ENCODE measurements around the gene ITGAE. TPM values are rescaled to one million over a fixed set of nuclear protein-coding genes. Genes with fewer than 3 reads are reported as not detected.
"Not testable (repeated sequence)": the region's sequence is repeated elsewhere in the genome, so short reads cannot be mapped to it uniquely, and the experiment has no call there.

Gene ITGAE
- polyA plus RNA-seq: 10 to 100 TPM; 68.2 to 81.9 (median 81.8) TPM

- H3K27ac Mint-ChIP-seq: peak within 1 kb of the TSS in 5 of 6 donors; percentile 7 to 82 (median 67)
- H3K4me3 Mint-ChIP-seq: peak within 1 kb of the TSS in 1 of 5 donors; percentile 17
- no peaks in the 10 kb centered on the region for H3K9me3 Mint-ChIP-seq
- no peak for DNase-seq
- H3K27me3 Mint-ChIP-seq (ENCODE audit: low read depth in 3 of 3): peaks cover 16 to 23% (median 16%) of the 10 kb centered on the region in 3 donors
- H3K36me3 Mint-ChIP-seq: peaks cover 0 to 6% (median 5%) of the 10 kb centered on the region in 3 donors
- peaks cover 41 to 46% of the 10 kb centered on the region in 2 donors for H3K4me1 Mint-ChIP-seq
Observed at GRCh38 chr17:3800362-3801271, at the start of gene ITGAE. Gene ITGAE, minus strand, starts transcription at chr17:3801188. Its CDS starts 44 bp downstream, at chr17:3801144.

- Mint-ChIP-seq H3K9me3 (no peaks in the 10 kb centered on the region), H3K27me3 (ENCODE audit: low read depth in 3 of 3) (peaks cover 0 to 9% (median 9%) of the 10 kb centered on the region in 3 donors), H3K27ac (no peak overlapping the region), H3K4me3 (no peak overlapping the region), H3K4me1 (peaks cover 20 to 22% of the 10 kb centered on the region in 2 donors), H3K36me3 (no peaks in the 10 kb centered on the region)
- no peak for DNase-seq
Observed at GRCh38 chr17:3848229-3848835, 47.3 kb upstream of the ITGAE start.

GRCh38 chr17:3847165-3847670 is 46.2 kb upstream of the ITGAE start:
- Mint-ChIP-seq H3K9me3 (no peaks in the 10 kb centered on the region), H3K36me3 (no peaks in the 10 kb centered on the region), H3K4me1 (peaks cover 22 to 25% of the 10 kb centered on the region in 2 donors), H3K27me3 (ENCODE audit: low read depth in 3 of 3) (peaks cover 0 to 9% (median 9%) of the 10 kb centered on the region in 3 donors), H3K27ac (no peak overlapping the region), H3K4me3 (peak overlapping the region in 1 of 5 donors; percentile 51)
- no peak for DNase-seq

- peak overlapping the region; percentile 94 to 96 (median 95) for H3K4me3 Mint-ChIP-seq
- no peaks in the 10 kb centered on the region for H3K9me3 Mint-ChIP-seq
- H3K4me1 Mint-ChIP-seq: peaks cover 22 to 25% of the 10 kb centered on the region in 2 donors
- no peak for DNase-seq
- H3K27ac Mint-ChIP-seq: peak overlapping the region in 3 of 6 donors; percentile 48 to 80 (median 53)
- peaks cover 0 to 9% (median 9%) of the 10 kb centered on the region in 3 donors for H3K27me3 Mint-ChIP-seq (ENCODE audit: low read depth in 3 of 3)
- H3K36me3 Mint-ChIP-seq: no peaks in the 10 kb centered on the region
Observed at GRCh38 chr17:3846437-3847164, 45.6 kb upstream of the ITGAE start.

- peaks cover 0 to 5% (median under 1%) of the 10 kb centered on the region in 3 donors for H3K36me3 Mint-ChIP-seq
- H3K27ac Mint-ChIP-seq: peak within 1 kb of the TSS; percentile 84 to 95 (median 93)
- H3K27me3 Mint-ChIP-seq (ENCODE audit: low read depth in 3 of 3): peaks cover 0 to 9% (median 9%) of the 10 kb centered on the region in 3 donors
- DNase-seq: peak; percentile 89 to 91 (median 90)
- H3K4me1 Mint-ChIP-seq: peaks cover 25 to 26% of the 10 kb centered on the region in 2 donors
- peak within 1 kb of the TSS; percentile 94 to 96 (median 95) for H3K4me3 Mint-ChIP-seq
- no peaks in the 10 kb centered on the region for H3K9me3 Mint-ChIP-seq
Observed at GRCh38 chr17:3845621-3846436, 44.8 kb upstream of the ITGAE start, which contains the start of gene NCBP3. Gene NCBP3, minus strand, starts transcription at chr17:3846246. Its CDS starts 23 bp downstream, at chr17:3846223.

GRCh38 chr17:3845291-3845620 is 44.3 kb upstream of the ITGAE start:
- H3K27ac Mint-ChIP-seq: peak overlapping the region; percentile 84 to 95 (median 93)
- H3K36me3 Mint-ChIP-seq: peaks cover 6 to 9% (median 6%) of the 10 kb centered on the region in 3 donors
- peaks cover 25 to 32% of the 10 kb centered on the region in 2 donors for H3K4me1 Mint-ChIP-seq
- DNase-seq: peak; percentile 41 to 54 (median 44)
- H3K9me3 Mint-ChIP-seq: no peaks in the 10 kb centered on the region
- H3K27me3 Mint-ChIP-seq (ENCODE audit: low read depth in 3 of 3): peaks cover 0 to 11% (median 5%) of the 10 kb centered on the region in 3 donors
- H3K4me3 Mint-ChIP-seq: peak overlapping the region; percentile 94 to 96 (median 95)

- not testable (repeated sequence) for H3K9me3 Mint-ChIP-seq, DNase-seq
- peaks cover 2 to 11% (median 4%) of the 10 kb centered on the region in 3 donors for H3K27me3 Mint-ChIP-seq (ENCODE audit: low read depth in 3 of 3)
- peak overlapping the region in 5 of 6 donors; percentile 40 to 92 (median 50) for H3K27ac Mint-ChIP-seq
- H3K36me3 Mint-ChIP-seq: peaks cover 7 to 16% (median 7%) of the 10 kb centered on the region in 3 donors
- H3K4me3 Mint-ChIP-seq: peak overlapping the region; percentile 94 to 96 (median 95)
- peaks cover 25 to 39% of the 10 kb centered on the region in 2 donors for H3K4me1 Mint-ChIP-seq
Observed at GRCh38 chr17:3844556-3844955, 43.6 kb upstream of the ITGAE start.

GRCh38 chr17:3843935-3844516 is 43.0 kb upstream of the ITGAE start:
- peaks cover 7 to 17% (median 7%) of the 10 kb centered on the region in 3 donors for H3K36me3 Mint-ChIP-seq
- peak overlapping the region; percentile 22 to 96 (median 94) for H3K4me3 Mint-ChIP-seq
- peaks cover 2 to 7% (median 4%) of the 10 kb centered on the region in 3 donors for H3K27me3 Mint-ChIP-seq (ENCODE audit: low read depth in 3 of 3)
- H3K27ac Mint-ChIP-seq: peak overlapping the region in 4 of 6 donors; percentile 40 to 71 (median 49)
- peaks cover 25 to 40% of the 10 kb centered on the region in 2 donors for H3K4me1 Mint-ChIP-seq
- DNase-seq: peak; percentile 6 to 25 (median 16)
- no peaks in the 10 kb centered on the region for H3K9me3 Mint-ChIP-seq

- H3K27me3 Mint-ChIP-seq (ENCODE audit: low read depth in 3 of 3): peaks cover 0 to 2% (median 2%) of the 10 kb centered on the region in 3 donors
- DNase-seq: no peak
- H3K4me3 Mint-ChIP-seq: no peak overlapping the region
- H3K9me3 Mint-ChIP-seq: no peaks in the 10 kb centered on the region
- H3K27ac Mint-ChIP-seq: no peak overlapping the region
- peaks cover 20 to 29% (median 21%) of the 10 kb centered on the region in 3 donors for H3K36me3 Mint-ChIP-seq
- H3K4me1 Mint-ChIP-seq: peaks cover 4 to 43% of the 10 kb centered on the region in 2 donors
Observed at GRCh38 chr17:3838206-3838605, 37.2 kb upstream of the ITGAE start.

GRCh38 chr17:3836551-3836950 is 35.6 kb upstream of the ITGAE start:
- no peak for DNase-seq
- Mint-ChIP-seq H3K4me3 (no peak overlapping the region), H3K4me1 (peaks cover 4 to 40% of the 10 kb centered on the region in 2 donors)

GRCh38 chr17:3835410-3836229 is 34.6 kb upstream of the ITGAE start:
- H3K4me1 Mint-ChIP-seq: peaks cover 2 to 36% of the 10 kb centered on the region in 2 donors
- H3K9me3 Mint-ChIP-seq: no peaks in the 10 kb centered on the region
- H3K27me3 Mint-ChIP-seq (ENCODE audit: low read depth in 3 of 3): peaks cover 0 to 2% (median 1%) of the 10 kb centered on the region in 3 donors
- no peak overlapping the region for H3K4me3 Mint-ChIP-seq
- H3K36me3 Mint-ChIP-seq: peaks cover 18 to 23% (median 19%) of the 10 kb centered on the region in 3 donors
- H3K27ac Mint-ChIP-seq: no peak overlapping the region
- DNase-seq: no peak

More at GRCh38 chr17:3836551-3836950, 35.6 kb upstream of the ITGAE start:
- Mint-ChIP-seq H3K27ac (no peak overlapping the region), H3K36me3 (peaks cover 20 to 30% (median 21%) of the 10 kb centered on the region in 3 donors), H3K9me3 (no peaks in the 10 kb centered on the region), H3K27me3 (ENCODE audit: low read depth in 3 of 3) (peaks cover 0 to 2% (median 2%) of the 10 kb centered on the region in 3 donors)
